HG03135 (cell line): ENCODE data around the gene POTEB2.
"Not testable (repeated sequence)": the region's sequence is repeated elsewhere in the genome, so short reads cannot be mapped to it uniquely, and the experiment has no call there.

Experiments used
- ATAC-seq: cut with Tn5 transposase; IDR thresholded peaks from one replicate; pipeline ENCODE4 v1.9.1; 2021; ENCODE audit warnings: mild to moderate bottlenecking, moderate library complexity; ENCODE audit not compliant: unreplicated experiment

POTEB2 gene

DNA sequence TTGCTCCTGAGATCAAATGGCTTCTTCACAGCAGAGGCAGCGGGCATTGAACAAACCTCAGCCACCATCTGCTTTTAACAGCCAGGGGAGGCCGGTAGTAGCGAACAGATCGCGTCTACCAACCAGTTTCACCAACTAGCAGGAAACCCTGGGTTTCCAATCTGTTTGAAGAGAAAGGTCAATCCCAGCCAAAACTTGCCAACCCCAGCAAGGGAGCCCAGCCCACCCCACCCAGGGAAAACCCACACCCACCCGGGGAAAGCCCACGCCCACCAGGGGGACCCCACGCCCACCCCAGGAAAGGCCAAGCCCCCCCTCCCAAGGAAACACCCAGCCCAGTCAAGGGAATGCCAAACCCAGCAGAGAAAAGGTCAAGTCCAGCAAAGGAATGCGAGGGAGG, at the start of gene POTEB2:
Gene POTEB2 (minus strand): TSS at position 101 of the 400 bp plus-strand sequence. CDS start 33 bp downstream, at position 68.
- not testable (repeated sequence) for ATAC-seq

DNA sequence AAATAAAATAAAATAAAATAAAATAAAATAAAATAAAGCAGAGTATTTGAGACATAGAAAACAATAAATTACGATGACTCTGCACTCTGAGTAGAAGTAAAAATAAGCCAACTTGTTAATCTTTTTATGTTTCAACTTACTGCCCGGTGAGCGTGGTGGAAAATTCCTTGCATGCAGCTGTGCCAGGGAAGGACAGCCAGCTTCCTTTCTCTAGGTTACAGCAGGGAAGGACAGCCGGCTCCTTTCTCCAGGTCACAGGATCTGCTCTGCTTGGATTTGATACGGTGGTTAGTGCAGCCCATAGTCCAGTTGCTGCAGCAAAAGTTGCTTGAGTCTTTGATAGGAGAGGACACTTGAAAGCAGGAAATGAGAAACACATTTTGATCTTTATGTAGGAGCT, 13.8 kb upstream of the POTEB2 start:
- ATAC-seq = not testable (repeated sequence)

GRCh38 chr15:20878464-20878863, 12.3 kb upstream of the POTEB2 start:
- not testable (repeated sequence) for ATAC-seq

- ATAC-seq = not testable (repeated sequence)
Measured at GRCh38 chr15:20877819-20878218, 11.7 kb upstream of the POTEB2 start.
